Measurements from ENCODE around the gene HEG1. TPM values are rescaled to one million over a fixed set of nuclear protein-coding genes. Genes with fewer than 3 reads are reported as not detected.

HEG1 gene
- total RNA-seq, 4 donors from 2014 or later, result 13.6 to 22.7 (median 16.8) TPM

DNA sequence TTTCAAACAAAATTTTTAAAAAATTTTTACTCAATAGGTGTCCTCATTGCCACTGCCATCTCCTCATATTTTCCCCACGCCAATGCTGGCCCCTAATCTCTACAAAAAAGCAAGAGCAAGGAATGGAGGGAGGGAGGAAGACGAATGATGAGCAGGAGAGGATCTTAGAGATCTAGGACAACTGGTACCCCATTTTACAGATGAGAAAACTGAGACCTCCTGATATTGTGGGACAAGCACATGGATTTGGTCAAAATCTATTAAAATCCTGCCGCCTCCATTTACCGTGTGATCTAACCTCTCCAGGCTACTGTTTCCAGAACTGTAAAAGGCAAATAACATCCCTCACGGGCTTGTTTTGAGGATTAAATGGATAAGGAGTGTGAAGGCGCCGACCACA lies 4.6 kb downstream of the HEG1 start:
- 67 to 82% methylated on average over 7 of the region's 7 CpGs for WGBS, 2 donors
- intact Hi-C loops (cut with DNase I; ENCODE audit: low total_unique reads), result no loop called here
- H3K4me3 ChIP-seq (ENCODE audit: low read depth, poor library complexity, severe bottlenecking), result no peak overlapping the region

DNA sequence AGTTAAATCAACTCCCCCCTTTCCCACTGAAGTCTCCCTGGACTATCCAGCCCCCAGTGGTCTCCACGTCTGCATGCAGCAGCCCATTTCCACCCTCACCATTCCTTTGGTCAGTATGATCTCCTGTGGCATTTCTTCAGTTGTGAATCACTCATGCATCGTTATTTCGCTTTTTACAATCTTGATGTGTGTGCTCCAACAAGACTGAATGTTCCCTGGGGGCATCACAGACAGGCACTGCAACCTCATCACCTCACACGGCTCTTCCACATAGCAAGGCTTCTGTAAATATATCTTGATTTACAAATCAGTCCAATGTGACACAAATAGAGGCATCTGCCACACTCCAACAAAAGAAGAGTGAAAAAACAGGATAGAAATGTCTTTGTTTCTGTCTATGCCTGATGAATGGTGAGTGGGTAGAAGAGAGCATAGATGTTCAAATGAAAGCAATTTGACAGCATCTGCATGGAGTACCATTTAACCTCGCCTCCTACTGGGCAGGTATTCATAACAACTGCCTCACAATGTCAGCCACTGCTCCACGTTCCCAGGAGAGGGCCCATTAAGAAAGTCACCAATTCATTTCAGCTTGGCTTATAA lies 5.2 kb downstream of the HEG1 start:
- 62 to 66% methylated on average over 6 of the region's 6 CpGs for whole genome bisulfite sequencing, 2 donors
- H3K4me3 ChIP-seq (ENCODE audit: low read depth, poor library complexity, severe bottlenecking), result no peak overlapping the region
- DNase-seq (ENCODE audit: low spot score in 2 of 2), result no peak
- TF ChIP-seq POLR2A (IDR thresholded peaks at IDR 0.05) (no peak), CTCF (IDR thresholded peaks at IDR 0.05) (no peak)
- intact Hi-C loops (cut with DNase I; ENCODE audit: low total_unique reads), result no loop called here

More for the DNA sequence above, 4.6 kb downstream of the HEG1 start:
- no peak for TF ChIP-seq POLR2A (IDR thresholded peaks at IDR 0.05)
- no peak for TF ChIP-seq CTCF (IDR thresholded peaks at IDR 0.05)
- no peak for DNase-seq (ENCODE audit: low spot score in 2 of 2)

- no peak for DNase-seq (ENCODE audit: low spot score in 2 of 2)
Measured at GRCh38 chr3:125048282-125048681, 7.5 kb downstream of the HEG1 start.

GRCh38 chr3:125045965-125046364 lies 9.8 kb downstream of the HEG1 start:
- no peak for DNase-seq (ENCODE audit: low spot score in 2 of 2)

More at GRCh38 chr3:125048282-125048681, 7.5 kb downstream of the HEG1 start:
- no peak for TF ChIP-seq CTCF (IDR thresholded peaks at IDR 0.05)
- no peak for TF ChIP-seq POLR2A (IDR thresholded peaks at IDR 0.05)
- intact Hi-C loops (cut with DNase I; ENCODE audit: low total_unique reads), result no loop called here
- WGBS, 2 donors, result 56 to 63% methylated on average over 3 of the region's 3 CpGs
- no peak overlapping the region for H3K4me3 ChIP-seq (ENCODE audit: low read depth, poor library complexity, severe bottlenecking)

GRCh38 chr3:125045194-125045593 lies 10.6 kb downstream of the HEG1 start:
- no peak overlapping the region for H3K4me3 ChIP-seq (ENCODE audit: low read depth, poor library complexity, severe bottlenecking)
- intact Hi-C loops (cut with DNase I; ENCODE audit: low total_unique reads), result no loop called here
- no peak for DNase-seq (ENCODE audit: low spot score in 2 of 2)
- TF ChIP-seq CTCF (IDR thresholded peaks at IDR 0.05) (no peak), POLR2A (IDR thresholded peaks at IDR 0.05) (no peak)
- WGBS, 2 donors, result 82% methylated on average over 5 of the region's 5 CpGs

More at GRCh38 chr3:125045965-125046364, 9.8 kb downstream of the HEG1 start:
- intact Hi-C loops (cut with DNase I; ENCODE audit: low total_unique reads), result no loop called here
- 22 to 26% methylated on average over 2 of the region's 2 CpGs for WGBS, 2 donors
- H3K4me3 ChIP-seq (ENCODE audit: low read depth, poor library complexity, severe bottlenecking), result no peak overlapping the region
- TF ChIP-seq CTCF (IDR thresholded peaks at IDR 0.05) (no peak), POLR2A (IDR thresholded peaks at IDR 0.05) (no peak)

All from lower leg skin (tissue), 4 donors.